HG02588 (cell line): ENCODE results near the gene ANKRD27.

Experiments used
- ATAC-seq: cut with Tn5 transposase; IDR thresholded peaks from one replicate; pipeline ENCODE4 v1.9.1; 2021; ENCODE audit warnings: mild to moderate bottlenecking, moderate library complexity; ENCODE audit not compliant: unreplicated experiment

The ANKRD27 gene

DNA sequence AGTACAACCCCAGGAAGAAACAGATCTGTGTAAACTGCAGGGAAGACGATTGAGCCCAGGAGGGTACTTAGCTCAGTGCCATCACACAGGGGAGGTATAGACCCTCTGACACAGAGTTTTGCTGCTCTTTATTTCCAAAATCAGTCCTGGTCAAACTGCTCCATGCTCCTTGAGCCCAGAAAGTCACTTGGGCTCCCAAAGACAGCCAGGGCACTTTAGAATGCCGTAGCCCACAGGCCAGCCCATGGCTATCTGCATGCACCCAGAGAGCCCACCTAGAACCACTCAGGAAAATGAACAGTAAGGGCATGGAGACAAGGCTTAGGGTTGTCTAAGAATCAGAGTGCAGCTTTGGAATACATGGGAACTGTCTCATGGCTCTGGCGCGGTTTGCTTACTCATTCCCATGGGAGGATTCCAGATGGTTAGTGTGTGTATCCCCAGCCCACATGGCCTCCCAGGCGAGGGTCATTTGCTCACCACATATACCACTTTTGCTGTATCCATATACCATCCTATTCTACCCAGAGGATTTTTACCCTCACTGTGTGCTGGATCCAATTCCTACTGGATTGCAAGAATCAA is 108.6 kb downstream of the ANKRD27 start:
- no peak for ATAC-seq

DNA sequence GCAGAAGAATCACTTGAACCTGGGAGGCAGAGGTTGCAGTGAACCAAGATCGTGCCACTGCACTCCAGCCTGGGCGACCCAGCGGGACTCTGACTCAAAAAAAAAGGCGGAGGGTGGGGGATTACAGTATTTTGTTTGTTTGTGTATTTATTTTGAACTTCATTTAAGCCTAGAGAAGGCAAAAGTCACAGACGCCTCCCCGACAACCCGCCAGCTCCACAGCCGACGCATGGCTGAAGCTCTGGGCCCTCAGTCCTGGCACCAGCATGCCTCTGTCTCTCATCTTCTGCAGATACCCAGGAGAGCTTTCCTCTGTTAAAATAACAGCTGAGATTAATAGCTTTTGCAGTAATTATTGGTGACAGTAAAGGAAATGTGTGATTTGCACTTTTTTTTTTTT is 111.2 kb downstream of the ANKRD27 start:
- ATAC-seq, result no peak

DNA sequence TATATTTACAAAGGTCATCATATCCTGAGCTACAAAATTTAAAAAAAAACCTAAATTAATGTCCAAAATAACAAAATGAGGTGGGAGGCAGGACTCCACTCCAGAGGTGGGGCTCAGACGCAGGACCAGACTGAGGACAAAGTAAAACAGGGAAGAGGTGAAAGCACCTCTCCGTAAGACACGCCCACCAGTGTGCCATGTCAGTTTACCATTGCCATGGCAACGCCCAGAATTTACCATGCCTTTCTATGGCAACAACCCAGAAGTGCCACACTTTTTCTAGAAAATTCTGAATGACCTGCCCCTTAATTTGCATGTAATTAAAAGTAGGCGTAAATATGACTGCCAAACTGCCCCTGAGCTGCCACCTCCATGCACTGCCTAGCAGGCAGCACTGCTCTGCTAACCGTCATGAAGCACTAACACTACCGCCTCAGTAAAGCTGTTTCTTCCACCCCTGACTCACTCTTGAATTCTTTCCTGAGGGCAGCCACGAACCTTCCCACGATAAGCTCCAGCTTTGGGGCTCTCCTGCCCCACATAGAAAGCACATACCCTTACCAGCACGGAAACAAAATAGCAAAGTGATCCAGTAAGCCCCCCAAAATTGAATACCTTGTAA is 116.3 kb downstream of the ANKRD27 start:
- no peak for ATAC-seq

DNA sequence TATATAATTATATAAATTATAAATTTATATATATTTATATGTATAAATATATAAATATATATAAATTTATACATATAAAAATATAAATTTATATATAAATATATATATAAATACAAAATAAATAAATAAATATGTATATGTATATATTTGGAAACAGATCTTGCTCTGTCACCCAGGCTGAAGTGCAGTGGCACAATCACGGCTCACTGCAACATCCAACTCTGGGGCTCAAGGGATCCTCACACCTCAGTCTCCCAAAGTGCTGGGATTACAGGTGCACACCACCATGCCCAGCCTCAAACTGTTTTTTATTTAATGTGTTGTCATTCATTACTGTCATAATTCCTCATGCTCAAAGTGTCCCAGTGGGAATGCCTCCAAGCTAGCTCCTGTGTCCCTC is 119.2 kb downstream of the ANKRD27 start:
- ATAC-seq, result no peak

DNA sequence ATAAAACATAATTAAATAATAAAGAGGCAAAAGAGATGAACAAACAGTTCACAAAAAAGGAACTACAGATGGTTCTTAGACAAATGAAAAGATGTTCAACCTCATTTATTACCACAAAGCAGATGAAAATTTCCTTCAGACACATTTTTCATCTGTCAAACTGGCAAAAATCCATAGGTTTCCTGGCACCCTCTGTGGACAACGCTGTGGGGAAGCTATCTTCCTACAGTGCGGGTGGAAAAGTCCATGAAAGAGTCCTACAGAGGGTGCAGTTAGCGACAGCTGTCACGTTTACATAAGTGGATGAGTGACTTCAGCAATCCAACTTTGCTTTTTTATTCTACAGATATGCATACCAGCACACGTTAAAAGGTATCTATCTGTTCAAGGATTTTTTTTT is 124.3 kb downstream of the ANKRD27 start:
- no peak for ATAC-seq
